Fibroblast of lung (primary cell): ENCODE measurements around the gene SCP2. TPM values are rescaled to one million over a fixed set of nuclear protein-coding genes. Genes with fewer than 3 reads are reported as not detected.

ENCODE experiments used
- DNase-seq, 2 donors: peaks; one replicate each; pipeline versions ENCODE4 v3.0.0 to v3.0.0-alpha.2; 2010; ENCODE audit warnings: low read depth in 2 of 2
- H2AFZ ChIP-seq: 2 replicates; pipeline ENCODE4 v1.5.1; 2012; ENCODE audit warnings: low read length, control low read depth, inconsistent platforms
- H3K27ac ChIP-seq: 2 replicates; pipeline ENCODE4 v1.5.1; 2011; ENCODE audit warnings: low read length, control low read depth; ENCODE audit not compliant: insufficient read depth
- H3K27me3 ChIP-seq: 2 replicates; pipeline ENCODE4 v1.5.1; 2011; ENCODE audit warnings: mild to moderate bottlenecking, low read length; ENCODE audit not compliant: control insufficient read depth, insufficient read depth
- H3K36me3 ChIP-seq: 2 replicates; pipeline ENCODE4 v1.5.1; 2011; ENCODE audit warnings: low read length; ENCODE audit not compliant: control insufficient read depth, insufficient read depth
- H3K4me1 ChIP-seq: 2 replicates; pipeline ENCODE4 v1.5.1; 2011; ENCODE audit warnings: low read length; ENCODE audit not compliant: control insufficient read depth, insufficient read depth; ENCODE audit errors: extremely low read depth
- H3K4me2 ChIP-seq: 2 replicates; pipeline ENCODE4 v1.5.1; 2011; ENCODE audit warnings: low read length, control low read depth; ENCODE audit not compliant: insufficient read depth; ENCODE audit errors: extremely low read depth
- H3K4me3 ChIP-seq, 4 experiments: fragments of 200-600 bp in 1 of 4; sonication (generic) in 1 of 4; replicated peaks in 1 of 4; 2 replicates each; pipeline ENCODE4 v1.5.1; 2011 to 2016; ENCODE audit warnings: low read length in 4 of 4, low read depth in 3 of 4, mild to moderate bottlenecking in 3 of 4, control low read depth in 2 of 4, inconsistent platforms in 1 of 4, mixed read lengths in 1 of 4; ENCODE audit not compliant: insufficient read depth in 1 of 4; ENCODE audit errors: control extremely low read depth in 1 of 4
- H3K79me2 ChIP-seq: 2 replicates; pipeline ENCODE4 v1.5.1; 2012; ENCODE audit warnings: mild to moderate bottlenecking, low read length, inconsistent platforms; ENCODE audit not compliant: control insufficient read depth, insufficient read depth
- H3K9ac ChIP-seq: 2 replicates; pipeline ENCODE4 v1.5.1; 2011; ENCODE audit warnings: mild to moderate bottlenecking, low read length, control low read depth; ENCODE audit not compliant: insufficient read depth
- H3K9me3 ChIP-seq: 2 replicates; pipeline ENCODE4 v1.5.1; 2012; ENCODE audit warnings: low read depth, low read length; ENCODE audit not compliant: control insufficient read depth, insufficient read depth
- H4K20me1 ChIP-seq: 2 replicates; pipeline ENCODE4 v1.5.1; 2011; ENCODE audit warnings: low read length; ENCODE audit not compliant: control insufficient read depth, insufficient read depth; ENCODE audit errors: extremely low read depth
- CTCF ChIP-seq, 2 donors: IDR thresholded peaks in 1 of 2; conservative IDR thresholded peaks in 1 of 2; 1 replicate in 1 of 2; 2 replicates in 1 of 2; pipeline ENCODE4 v1.5.1; 2011 to 2012; ENCODE audit warnings: low read length in 2 of 2, control low read depth in 1 of 2, inconsistent platforms in 1 of 2, low read depth in 1 of 2, mild to moderate bottlenecking in 1 of 2
- EZH2 ChIP-seq: IDR thresholded peaks from 2 replicates; pipeline ENCODE4 v1.5.1; 2012; ENCODE audit warnings: low read length, control low read depth, mild to moderate bottlenecking; ENCODE audit errors: missing control alignments
- polyA plus RNA-seq, 2 donors: library from polyadenylated mRNA; depleted of rRNA in 1 of 2; stranded (reverse) in 1 of 2; unstranded in 1 of 2; fragments of >200 nt; gene quantifications; 2 replicates each; pipeline ENCODE4 v1.2.1, GENCODE V29; 2011 to 2012; ENCODE audit warnings: missing spikeins in 1 of 2
- total RNA-seq: library from RNA; depleted of rRNA; stranded (reverse); fragments of >200 nt; gene quantifications from 2 replicates; pipeline ENCODE4 v1.2.1, GENCODE V29; 2014

Gene SCP2
- total and polyA plus RNA-seq, 2 donors (not counting 1 experiment from before 2014, with no cell fraction given), result 222 to 305 TPM

GRCh38 chr1:52970149-52970548 lies 43.1 kb downstream of the SCP2 start:
- Histone ChIP-seq H3K9ac (no peak overlapping the region), H3K4me3 (no peak overlapping the region), H3K9me3 (no peaks in the 10 kb centered on the region), H3K36me3 (no peaks in the 10 kb centered on the region), H4K20me1 (no peaks in the 10 kb centered on the region), H3K27ac (no peak overlapping the region), H3K4me2 (no peak overlapping the region), H3K27me3 (no peaks in the 10 kb centered on the region), H3K79me2 (no peaks in the 10 kb centered on the region), H2AFZ (no peak overlapping the region), H3K4me1 (no peaks in the 10 kb centered on the region)
- peak; percentile 31 to 47 for DNase-seq
- TF ChIP-seq CTCF (conservative IDR thresholded peaks at IDR 0.05 in 1 of 2, IDR thresholded peaks at IDR 0.05 in 1 of 2; ENCODE audit: low read depth in 1 of 2, low read length in 2 of 2), result peak in 1 of 2 donors; percentile 13
- no peak for TF ChIP-seq EZH2

GRCh38 chr1:52973841-52974240 lies 46.8 kb downstream of the SCP2 start:
- Histone ChIP-seq H3K9ac (no peak overlapping the region), H3K36me3 (no peaks in the 10 kb centered on the region), H2AFZ (no peak overlapping the region), H3K4me1 (no peaks in the 10 kb centered on the region), H3K9me3 (no peaks in the 10 kb centered on the region), H4K20me1 (no peaks in the 10 kb centered on the region), H3K4me2 (no peak overlapping the region), H3K4me3 (no peak overlapping the region), H3K27me3 (no peaks in the 10 kb centered on the region), H3K79me2 (no peaks in the 10 kb centered on the region), H3K27ac (no peak overlapping the region)
- DNase-seq, result no peak
- no peak for TF ChIP-seq CTCF (conservative IDR thresholded peaks at IDR 0.05 in 1 of 2, IDR thresholded peaks at IDR 0.05 in 1 of 2; ENCODE audit: low read depth in 1 of 2, low read length in 2 of 2)
- TF ChIP-seq EZH2, result no peak

- Histone ChIP-seq H3K4me1 (no peaks in the 10 kb centered on the region), H3K36me3 (peaks cover 2% of the 10 kb centered on the region), H3K9ac (no peak overlapping the region), H4K20me1 (no peaks in the 10 kb centered on the region), H3K4me3 (no peak overlapping the region), H2AFZ (no peak overlapping the region), H3K27ac (no peak overlapping the region), H3K79me2 (no peaks in the 10 kb centered on the region), H3K27me3 (no peaks in the 10 kb centered on the region), H3K9me3 (no peaks in the 10 kb centered on the region), H3K4me2 (no peak overlapping the region)
- no peak for TF ChIP-seq EZH2
- no peak for TF ChIP-seq CTCF (conservative IDR thresholded peaks at IDR 0.05 in 1 of 2, IDR thresholded peaks at IDR 0.05 in 1 of 2; ENCODE audit: low read depth in 1 of 2, low read length in 2 of 2)
- peak in 1 of 2 donors; percentile 2 for DNase-seq
Measured at GRCh38 chr1:52976183-52977035, 49.3 kb downstream of the SCP2 start.
